HG02870 (cell line): Measurements from ENCODE around the gene FUT3.
"Not testable (repeated sequence)": the region's sequence is repeated elsewhere in the genome, so short reads cannot be mapped to it uniquely, and the experiment has no call there.

Experiments
- ATAC-seq: cut with Tn5 transposase; IDR thresholded peaks from one replicate; pipeline ENCODE4 v1.9.1; 2021; ENCODE audit warnings: mild to moderate bottlenecking, moderate library complexity; ENCODE audit not compliant: unreplicated experiment

The FUT3 gene

GRCh38 chr19:5882421-5882968 lies 31.2 kb upstream of the FUT3 start:
- no peak for ATAC-seq

DNA sequence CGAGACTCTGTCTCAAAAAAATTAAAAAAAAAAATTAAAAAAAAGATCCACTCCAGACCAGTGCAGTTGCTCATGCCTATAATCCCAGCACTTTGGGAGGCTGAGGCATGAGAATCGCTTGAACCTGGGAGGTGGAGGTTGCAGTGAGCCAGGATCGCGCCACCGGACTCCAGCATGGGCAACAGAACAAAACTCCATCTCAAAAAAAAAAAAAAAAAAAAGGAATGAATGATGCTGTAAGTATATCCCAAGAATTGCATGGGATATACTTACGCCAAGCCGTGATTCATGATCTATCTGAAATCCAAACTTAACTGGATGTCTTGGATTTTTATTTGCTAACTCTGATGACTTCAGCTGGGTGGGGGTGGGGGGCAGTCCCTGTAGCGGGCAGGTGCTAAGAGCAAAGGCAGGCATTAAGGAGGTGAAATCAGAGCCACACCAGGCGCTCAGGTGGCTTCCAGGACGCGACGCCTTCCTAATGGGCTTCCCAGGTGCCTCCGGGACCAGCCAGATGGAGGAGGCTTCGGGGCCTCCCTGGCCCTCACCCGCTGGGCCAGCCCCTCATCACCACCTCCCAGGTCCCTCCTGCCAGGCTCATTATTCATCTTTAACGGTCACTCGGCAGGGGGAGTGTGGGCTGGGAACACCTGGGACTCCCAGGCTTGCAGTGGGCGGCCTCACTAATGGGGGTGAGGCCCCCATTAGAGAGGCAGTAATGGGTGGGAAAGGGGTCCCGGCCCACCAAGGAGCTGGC lies 30.5 kb upstream of the FUT3 start:
- ATAC-seq: no peak

GRCh38 chr19:5880604-5881078 lies 29.4 kb upstream of the FUT3 start:
- no peak for ATAC-seq

- ATAC-seq: no peak
Measured at GRCh38 chr19:5880196-5880595, 28.9 kb upstream of the FUT3 start.

DNA sequence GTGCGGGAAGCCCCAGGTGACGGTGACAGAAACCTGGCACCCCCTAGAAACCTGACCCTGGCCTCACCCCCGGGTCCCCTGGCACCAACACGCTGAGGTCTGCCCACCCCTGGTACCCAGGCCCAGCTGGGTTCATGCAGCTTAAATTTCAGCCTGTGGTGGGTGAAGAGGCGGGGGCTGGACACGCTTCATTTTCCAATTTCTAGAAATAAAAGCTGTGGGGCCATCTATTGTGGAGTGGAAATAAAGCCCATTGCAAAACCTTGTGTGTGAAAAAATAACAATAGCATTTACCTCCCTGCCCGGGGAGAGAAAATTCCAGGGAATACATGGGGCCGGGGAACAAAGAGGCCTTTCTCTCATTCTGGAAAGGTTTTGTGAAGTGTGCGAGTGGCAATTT lies 26.6 kb upstream of the FUT3 start:
- no peak for ATAC-seq

GRCh38 chr19:5877427-5877826 lies 26.2 kb upstream of the FUT3 start:
- no peak for ATAC-seq

DNA sequence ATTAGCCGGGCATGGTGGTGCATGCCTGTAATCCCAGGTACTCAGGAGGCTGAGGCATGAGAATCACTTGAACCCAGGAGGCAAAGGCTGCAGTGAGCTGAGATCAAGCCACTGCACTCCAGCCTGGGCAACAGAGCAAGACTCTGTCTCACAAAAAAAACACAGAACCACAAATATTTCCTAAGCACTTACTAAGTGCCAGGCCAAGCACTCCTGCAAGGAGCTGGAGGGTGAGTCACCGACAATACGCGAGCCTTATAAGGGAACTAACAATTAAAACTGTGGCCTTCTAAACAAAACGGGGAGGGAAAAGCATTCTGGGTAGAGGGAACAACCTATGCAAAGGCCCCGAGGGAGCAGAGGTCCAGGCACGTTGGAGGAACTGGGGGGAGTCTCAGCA lies 23.2 kb upstream of the FUT3 start:
- not testable (repeated sequence) for ATAC-seq

- no peak for ATAC-seq
Measured at GRCh38 chr19:5873617-5874199, 22.5 kb upstream of the FUT3 start.

GRCh38 chr19:5870986-5871394 lies 19.7 kb upstream of the FUT3 start:
- ATAC-seq: no peak

- ATAC-seq: no peak
Measured at GRCh38 chr19:5867201-5868136, 16.2 kb upstream of the FUT3 start.

DNA sequence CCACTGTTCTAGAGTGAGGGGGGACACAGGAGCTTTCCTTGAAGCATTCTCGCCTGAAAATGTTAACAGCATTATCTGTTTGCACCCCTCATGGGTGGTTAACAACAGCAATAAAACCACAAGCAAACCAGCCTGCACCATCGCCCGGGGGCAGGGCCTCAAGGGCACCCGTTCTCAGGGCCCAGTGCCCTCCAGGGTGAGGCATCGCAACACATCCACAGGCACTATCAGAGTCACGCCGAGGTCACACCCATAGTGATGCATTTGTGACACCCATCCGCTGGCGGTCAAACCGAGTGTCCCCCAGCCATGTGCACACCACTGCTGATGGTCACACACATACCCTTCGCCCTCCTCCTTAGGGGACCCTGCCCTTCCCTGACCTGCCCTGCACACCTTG lies 14.5 kb upstream of the FUT3 start:
- ATAC-seq: no peak

DNA sequence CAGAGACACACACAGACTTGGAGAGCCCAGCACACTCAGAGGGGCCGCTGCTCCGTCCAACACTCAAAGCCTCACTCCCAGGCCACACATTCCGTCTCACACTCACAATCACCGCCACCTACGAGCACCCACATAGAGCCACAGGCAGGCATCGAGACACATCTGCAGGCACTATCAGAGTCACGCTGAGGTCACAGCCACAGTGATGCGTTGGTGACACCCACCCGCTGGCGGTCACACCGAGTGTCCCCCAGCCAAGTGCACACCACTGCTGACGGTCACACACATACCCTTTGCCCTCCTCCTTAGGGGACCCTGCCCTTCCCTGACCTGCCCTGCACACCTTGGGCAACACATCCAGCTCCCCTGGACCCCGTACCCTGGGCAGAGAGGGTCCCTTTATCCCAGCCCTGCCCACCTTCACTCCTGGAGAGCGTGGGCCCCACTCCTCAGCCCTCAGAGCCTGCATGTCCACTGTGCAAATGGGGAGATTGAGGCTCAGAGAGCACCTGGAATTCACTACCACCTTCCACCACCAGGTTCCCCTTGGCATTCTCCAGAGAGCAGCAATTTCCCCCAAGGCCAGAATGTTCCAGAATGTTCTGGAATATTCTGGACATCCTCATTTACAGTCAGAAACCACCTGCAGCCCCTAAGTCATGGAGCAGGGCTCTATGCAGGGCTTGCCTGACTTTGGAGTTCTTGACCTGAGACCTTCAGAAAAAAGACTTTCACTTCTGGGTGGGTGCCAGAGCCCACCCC lies 13.7 kb upstream of the FUT3 start:
- ATAC-seq: no peak

DNA sequence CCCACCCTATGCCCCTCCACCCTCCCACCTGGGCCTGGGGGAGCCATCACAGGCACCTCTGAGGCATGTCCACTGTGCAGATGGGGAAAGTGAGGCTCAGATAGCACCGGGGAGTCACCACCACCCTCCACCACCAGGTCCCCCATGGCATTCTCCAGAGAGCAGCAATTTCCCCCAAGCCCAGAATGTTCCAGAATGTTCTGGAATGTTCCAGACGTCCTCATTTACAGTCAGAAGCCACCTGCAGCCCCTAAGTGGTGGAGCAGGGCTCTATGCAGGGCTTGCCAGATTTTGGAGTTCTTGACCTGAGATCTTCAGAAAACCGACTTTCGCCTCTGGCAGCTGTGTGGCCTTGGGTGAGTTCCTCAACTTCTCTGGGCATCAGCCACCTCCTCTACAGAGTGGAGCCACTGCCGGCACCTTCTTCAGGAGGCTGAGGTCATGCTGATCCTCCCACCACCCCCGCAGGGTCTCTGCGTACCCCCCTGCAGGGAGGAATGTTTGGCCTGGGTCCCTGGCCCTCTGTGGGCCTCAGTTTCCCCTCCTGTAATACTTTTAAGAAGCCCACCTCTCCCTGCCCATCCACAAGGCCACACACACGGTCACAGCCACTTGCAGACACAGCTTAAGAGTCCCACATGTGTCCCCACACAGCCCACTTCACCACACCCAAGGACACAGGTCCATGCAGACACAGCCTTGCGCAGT lies 12.9 kb upstream of the FUT3 start:
- no peak for ATAC-seq

GRCh38 chr19:5863030-5863665 lies 11.9 kb upstream of the FUT3 start:
- ATAC-seq: no peak

DNA sequence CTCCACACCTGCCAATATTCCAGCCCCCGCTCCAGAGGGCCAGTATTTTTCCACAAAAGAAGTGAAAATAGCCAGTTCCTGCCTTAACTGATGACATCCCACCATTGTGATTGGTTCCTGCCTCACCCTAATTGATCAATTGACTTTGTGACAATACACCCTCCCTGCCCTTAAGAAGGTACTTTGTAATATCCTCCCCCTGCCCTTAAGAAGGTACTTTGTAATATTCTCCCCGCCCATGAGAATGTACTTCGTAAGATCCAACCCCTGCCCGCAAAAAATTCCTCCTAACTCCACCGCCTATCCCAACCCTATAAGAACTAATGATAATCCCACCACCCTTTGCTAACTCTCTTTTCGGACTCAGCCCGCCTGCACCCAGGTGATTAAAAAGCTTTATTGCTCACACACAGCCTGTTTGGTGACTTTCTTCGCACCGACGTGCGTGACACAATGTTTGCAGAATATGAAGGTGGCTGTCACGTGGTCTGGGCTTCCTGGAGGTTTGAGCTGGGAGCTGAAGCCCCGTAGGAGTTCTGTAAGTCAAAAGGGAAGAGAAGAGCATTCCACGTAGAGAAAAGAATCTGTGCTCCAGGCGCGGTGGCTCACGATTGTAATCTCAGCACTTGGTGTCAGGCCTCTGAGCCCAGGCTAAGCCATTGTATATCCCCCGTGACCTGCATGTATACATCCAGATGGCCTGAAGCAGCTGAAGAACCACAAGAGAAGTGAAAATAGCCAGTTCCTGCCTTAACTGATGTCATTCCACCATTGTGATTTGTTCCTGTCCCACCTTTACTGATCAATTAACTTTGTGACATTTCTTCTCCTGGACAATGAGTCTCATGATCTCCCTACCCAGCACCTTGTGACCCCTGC lies 6.2 kb upstream of the FUT3 start:
- no peak for ATAC-seq

- ATAC-seq: not testable (repeated sequence)
Measured at GRCh38 chr19:5855151-5855550, 3.9 kb upstream of the FUT3 start.

DNA sequence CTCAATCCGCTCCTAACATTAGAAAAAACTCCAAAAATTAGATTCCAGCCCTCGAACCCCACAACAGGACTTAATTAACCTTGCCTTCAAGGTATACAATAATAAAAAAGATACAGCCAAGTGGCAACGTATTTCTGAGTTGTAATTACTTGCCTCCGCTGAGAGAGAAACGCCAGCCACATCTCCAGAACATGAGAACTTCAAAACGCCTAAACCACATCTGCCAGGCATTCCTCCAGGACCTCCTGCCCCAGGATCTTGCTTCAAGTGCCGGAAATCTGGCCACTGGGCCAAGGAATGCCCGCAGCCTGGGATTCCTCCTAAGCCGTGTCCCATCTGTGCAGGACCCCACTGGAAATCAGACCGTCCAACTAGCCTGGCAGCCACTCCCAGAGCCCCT lies 2.9 kb upstream of the FUT3 start:
- not testable (repeated sequence) for ATAC-seq

GRCh38 chr19:5850743-5851293 lies 431 bp downstream of the FUT3 start:
- ATAC-seq: no peak
